ENCODE results near the gene ACKR3. TPM values are rescaled to one million over a fixed set of nuclear protein-coding genes. Genes with fewer than 3 reads are reported as not detected.

The ACKR3 gene
- total RNA-seq, 6 experiments from 2014 or later: 0.66 to 57.0 (median 4.7) TPM

GRCh38 chr2:236622201-236622600 lies 52.6 kb downstream of the ACKR3 start:
- H3K27ac ChIP-seq: no peak overlapping the region
- no peaks in the 10 kb centered on the region for H3K9me3 ChIP-seq
- no CpG with 5 or more reads among the region's 6 CpGs for WGBS (ENCODE audit: insufficient coverage, low coverage, low lambda C conversion rate, missing lambda C conversion rate)
- ATAC-seq: no peak
- H3K27me3 ChIP-seq: no peaks in the 10 kb centered on the region
- H3K4me1 ChIP-seq: no peaks in the 10 kb centered on the region
- no peak overlapping the region for H3K4me3 ChIP-seq
- TF ChIP-seq CTCF (IDR thresholded peaks at IDR 0.05): no peak
- TF ChIP-seq POLR2A (IDR thresholded peaks at IDR 0.05): no peak
- intact Hi-C loops (cut with DNase I): no loop called here
- DNase-seq: no peak
- H3K36me3 ChIP-seq: no peaks in the 10 kb centered on the region

GRCh38 chr2:236622660-236623059 lies 53.0 kb downstream of the ACKR3 start:
- intact Hi-C loops (cut with DNase I): no loop called here
- ATAC-seq: no peak
- TF ChIP-seq CTCF (IDR thresholded peaks at IDR 0.05): no peak
- no peak for TF ChIP-seq POLR2A (IDR thresholded peaks at IDR 0.05)

GRCh38 chr2:236623816-236624215 lies 54.2 kb downstream of the ACKR3 start:
- Histone ChIP-seq H3K27me3 (no peaks in the 10 kb centered on the region), H3K27ac (no peak overlapping the region), H3K4me3 (no peak overlapping the region), H3K4me1 (no peaks in the 10 kb centered on the region), H3K9me3 (no peaks in the 10 kb centered on the region), H3K36me3 (no peaks in the 10 kb centered on the region)
- DNase-seq (no peak), ATAC-seq (no peak)
- TF ChIP-seq POLR2A (IDR thresholded peaks at IDR 0.05) (no peak), CTCF (IDR thresholded peaks at IDR 0.05) (no peak)
- WGBS (ENCODE audit: insufficient coverage, low coverage, low lambda C conversion rate, missing lambda C conversion rate): 83% methylated on average over 8 of the region's 10 CpGs
- intact Hi-C loops (cut with DNase I): no loop called here

More at GRCh38 chr2:236622660-236623059, 53.0 kb downstream of the ACKR3 start:
- H3K27ac ChIP-seq: no peak overlapping the region
- H3K27me3 ChIP-seq: no peaks in the 10 kb centered on the region
- WGBS (ENCODE audit: insufficient coverage, low coverage, low lambda C conversion rate, missing lambda C conversion rate): 82% methylated on average over 4 of the region's 9 CpGs
- H3K36me3 ChIP-seq: no peaks in the 10 kb centered on the region
- H3K4me3 ChIP-seq: no peak overlapping the region
- no peaks in the 10 kb centered on the region for H3K4me1 ChIP-seq
- no peak for DNase-seq
- H3K9me3 ChIP-seq: no peaks in the 10 kb centered on the region

GRCh38 chr2:236625156-236625690 lies 55.6 kb downstream of the ACKR3 start:
- TF ChIP-seq POLR2A (IDR thresholded peaks at IDR 0.05): no peak
- no peak for TF ChIP-seq CTCF (IDR thresholded peaks at IDR 0.05)
- no peaks in the 10 kb centered on the region for H3K4me1 ChIP-seq
- no peak overlapping the region for H3K4me3 ChIP-seq
- H3K9me3 ChIP-seq: no peaks in the 10 kb centered on the region
- DNase-seq (no peak), ATAC-seq (no peak)
- H3K27me3 ChIP-seq: no peaks in the 10 kb centered on the region
- no peaks in the 10 kb centered on the region for H3K36me3 ChIP-seq
- 93% methylated on average over 4 of the region's 10 CpGs for WGBS (ENCODE audit: insufficient coverage, low coverage, low lambda C conversion rate, missing lambda C conversion rate)
- no peak overlapping the region for H3K27ac ChIP-seq
- intact Hi-C loops (cut with DNase I): no loop called here
